DOHH2 (cell line): ENCODE data around the gene CFL2.

Source experiments
- H3F3A ChIP-seq: fragments of 200-600 bp; sonication (generic), shearing (Covaris generic); 2 replicates; pipeline ENCODE4 v1.6.0; 2016; ENCODE audit warnings: antibody characterized with exemption, mild to moderate bottlenecking; ENCODE audit not compliant: control insufficient read depth, insufficient read depth
- H3K27ac ChIP-seq: fragments of 200-600 bp; sonication (generic); 2 replicates; pipeline ENCODE4 v1.5.1; 2014; ENCODE audit warnings: low read depth, mild to moderate bottlenecking, low read length, moderate library complexity
- H3K27me3 ChIP-seq: fragments of 200-600 bp; sonication (generic); 2 replicates; pipeline ENCODE4 v1.6.1; 2014; ENCODE audit warnings: mild to moderate bottlenecking, low read length, mixed read lengths; ENCODE audit not compliant: control insufficient read depth
- H3K36me3 ChIP-seq: fragments of 200-600 bp; sonication (generic); 2 replicates; pipeline ENCODE4 v1.6.1; 2014; ENCODE audit warnings: mild to moderate bottlenecking, low read length, moderate library complexity, mixed read lengths; ENCODE audit not compliant: control insufficient read depth
- H3K4me1 ChIP-seq: fragments of 200-600 bp; sonication (generic); 2 replicates; pipeline ENCODE4 v1.6.1; 2014; ENCODE audit warnings: mild to moderate bottlenecking, low read length, mixed read lengths; ENCODE audit not compliant: control insufficient read depth
- H3K4me2 ChIP-seq: fragments of 200-600 bp; sonication (generic); 2 replicates; pipeline ENCODE4 v1.6.0; 2014; ENCODE audit warnings: mild to moderate bottlenecking, low read length, moderate library complexity
- H3K4me3 ChIP-seq: fragments of 200-600 bp; sonication (generic); 2 replicates; pipeline ENCODE4 v1.5.1; 2014; ENCODE audit warnings: mild to moderate bottlenecking, low read length, mixed read lengths
- H3K79me2 ChIP-seq: fragments of 200-600 bp; sonication (generic); 2 replicates; pipeline ENCODE4 v1.6.1; 2014; ENCODE audit warnings: mild to moderate bottlenecking, low read length, mixed read lengths; ENCODE audit not compliant: control insufficient read depth
- H3K9me2 ChIP-seq: fragments of 200-600 bp; sonication (generic); replicated peaks from 2 replicates; pipeline ENCODE4 v1.6.1; 2014; ENCODE audit warnings: mild to moderate bottlenecking, low read length, mixed read lengths; ENCODE audit not compliant: control insufficient read depth
- H3K9me3 ChIP-seq: fragments of 200-600 bp; sonication (generic); 2 replicates; pipeline ENCODE4 v1.6.1; 2014; ENCODE audit warnings: antibody characterized with exemption, low read length, mixed read lengths; ENCODE audit not compliant: control insufficient read depth, insufficient read depth
- H4K20me1 ChIP-seq: fragments of 200-600 bp; sonication (generic); 2 replicates; pipeline ENCODE4 v1.6.0; 2014; ENCODE audit warnings: low read depth, mild to moderate bottlenecking, antibody characterized with exemption, low read length, moderate library complexity; ENCODE audit not compliant: control insufficient read depth, insufficient read depth
- EZH2phosphoT487 ChIP-seq: fragments of 200-600 bp; sonication (generic); IDR thresholded peaks from 2 replicates; pipeline ENCODE4 v1.6.1; 2017; ENCODE audit warnings: borderline replicate concordance, mild to moderate bottlenecking, antibody characterized with exemption, low read length, moderate library complexity, mixed read lengths
- TF ChIP-seq, protein P1 (sequence below): fragments of 200-600 bp; sonication (generic); IDR thresholded peaks from one replicate; pipeline ENCODE4 v1.5.1; 2014; ENCODE audit warnings: antibody characterized with exemption, mild to moderate bottlenecking, low read depth, low read length; ENCODE audit not compliant: poor library complexity, severe bottlenecking

Gene CFL2

GRCh38 chr14:34750670-34751069 is 36.3 kb upstream of the CFL2 start:
- no peaks in the 10 kb centered on the region for H3K79me2 ChIP-seq
- no peaks in the 10 kb centered on the region for H4K20me1 ChIP-seq
- H3K4me3 ChIP-seq: no peak overlapping the region
- no peaks in the 10 kb centered on the region for H3K9me2 ChIP-seq
- H3K4me2 ChIP-seq: no peak overlapping the region
- H3K36me3 ChIP-seq: peaks cover 24% of the 10 kb centered on the region
- H3K27me3 ChIP-seq: no peaks in the 10 kb centered on the region
- no peak for TF ChIP-seq EZH2phosphoT487
- TF ChIP-seq, protein P1, sequence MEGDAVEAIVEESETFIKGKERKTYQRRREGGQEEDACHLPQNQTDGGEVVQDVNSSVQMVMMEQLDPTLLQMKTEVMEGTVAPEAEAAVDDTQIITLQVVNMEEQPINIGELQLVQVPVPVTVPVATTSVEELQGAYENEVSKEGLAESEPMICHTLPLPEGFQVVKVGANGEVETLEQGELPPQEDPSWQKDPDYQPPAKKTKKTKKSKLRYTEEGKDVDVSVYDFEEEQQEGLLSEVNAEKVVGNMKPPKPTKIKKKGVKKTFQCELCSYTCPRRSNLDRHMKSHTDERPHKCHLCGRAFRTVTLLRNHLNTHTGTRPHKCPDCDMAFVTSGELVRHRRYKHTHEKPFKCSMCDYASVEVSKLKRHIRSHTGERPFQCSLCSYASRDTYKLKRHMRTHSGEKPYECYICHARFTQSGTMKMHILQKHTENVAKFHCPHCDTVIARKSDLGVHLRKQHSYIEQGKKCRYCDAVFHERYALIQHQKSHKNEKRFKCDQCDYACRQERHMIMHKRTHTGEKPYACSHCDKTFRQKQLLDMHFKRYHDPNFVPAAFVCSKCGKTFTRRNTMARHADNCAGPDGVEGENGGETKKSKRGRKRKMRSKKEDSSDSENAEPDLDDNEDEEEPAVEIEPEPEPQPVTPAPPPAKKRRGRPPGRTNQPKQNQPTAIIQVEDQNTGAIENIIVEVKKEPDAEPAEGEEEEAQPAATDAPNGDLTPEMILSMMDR: no peak
- no peaks in the 10 kb centered on the region for H3K9me3 ChIP-seq
- H3F3A ChIP-seq: peaks cover 26% of the 10 kb centered on the region
- H3K27ac ChIP-seq: no peak overlapping the region
- H3K4me1 ChIP-seq: no peaks in the 10 kb centered on the region

DNA sequence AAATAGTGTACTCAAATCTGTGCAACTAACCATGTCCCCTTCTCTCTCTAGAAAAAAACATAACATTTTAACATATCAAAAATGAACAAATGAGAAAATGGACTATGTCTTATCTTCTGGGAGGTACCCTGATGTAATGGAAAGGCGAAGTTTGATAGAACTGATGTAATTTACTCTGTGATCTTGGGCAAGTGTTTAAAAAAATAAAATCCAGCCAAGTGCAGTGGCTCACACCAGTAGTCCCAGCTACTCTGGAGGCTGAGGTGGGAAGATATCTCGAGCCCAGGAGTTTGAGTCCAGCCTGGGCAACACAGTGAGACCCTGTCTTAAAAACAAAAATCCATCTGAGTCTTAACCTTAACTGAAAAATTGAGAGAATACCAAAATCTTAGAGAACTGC is 35.8 kb upstream of the CFL2 start:
- H3K27ac ChIP-seq: no peak overlapping the region
- TF ChIP-seq, protein P1: no peak
- TF ChIP-seq EZH2phosphoT487: no peak
- H3K4me2 ChIP-seq: no peak overlapping the region
- H4K20me1 ChIP-seq: no peaks in the 10 kb centered on the region
- H3F3A ChIP-seq: peaks cover 25% of the 10 kb centered on the region
- no peaks in the 10 kb centered on the region for H3K9me3 ChIP-seq
- H3K4me3 ChIP-seq: no peak overlapping the region
- H3K27me3 ChIP-seq: no peaks in the 10 kb centered on the region
- peaks cover 20% of the 10 kb centered on the region for H3K36me3 ChIP-seq
- H3K4me1 ChIP-seq: no peaks in the 10 kb centered on the region
- no peaks in the 10 kb centered on the region for H3K9me2 ChIP-seq
- no peaks in the 10 kb centered on the region for H3K79me2 ChIP-seq

- Histone ChIP-seq H3K9me3 (no peaks in the 10 kb centered on the region), H3K79me2 (no peaks in the 10 kb centered on the region), H3K27ac (no peak overlapping the region)
These were observed 35.0 kb upstream of the CFL2 start for GRCh38 chr14:34749408-34749807.

More at GRCh38 chr14:34749408-34749807, 35.0 kb upstream of the CFL2 start:
- no peaks in the 10 kb centered on the region for H3K9me2 ChIP-seq
- H4K20me1 ChIP-seq: no peaks in the 10 kb centered on the region
- TF ChIP-seq EZH2phosphoT487: no peak
- TF ChIP-seq, protein P1: no peak
- peaks cover 18% of the 10 kb centered on the region for H3F3A ChIP-seq
- no peak overlapping the region for H3K4me2 ChIP-seq
- H3K4me1 ChIP-seq: no peaks in the 10 kb centered on the region
- peaks cover 13% of the 10 kb centered on the region for H3K36me3 ChIP-seq
- H3K27me3 ChIP-seq: no peaks in the 10 kb centered on the region
- no peak overlapping the region for H3K4me3 ChIP-seq
